ENCODE data around the gene KCNF1.

The KCNF1 gene

DNA sequence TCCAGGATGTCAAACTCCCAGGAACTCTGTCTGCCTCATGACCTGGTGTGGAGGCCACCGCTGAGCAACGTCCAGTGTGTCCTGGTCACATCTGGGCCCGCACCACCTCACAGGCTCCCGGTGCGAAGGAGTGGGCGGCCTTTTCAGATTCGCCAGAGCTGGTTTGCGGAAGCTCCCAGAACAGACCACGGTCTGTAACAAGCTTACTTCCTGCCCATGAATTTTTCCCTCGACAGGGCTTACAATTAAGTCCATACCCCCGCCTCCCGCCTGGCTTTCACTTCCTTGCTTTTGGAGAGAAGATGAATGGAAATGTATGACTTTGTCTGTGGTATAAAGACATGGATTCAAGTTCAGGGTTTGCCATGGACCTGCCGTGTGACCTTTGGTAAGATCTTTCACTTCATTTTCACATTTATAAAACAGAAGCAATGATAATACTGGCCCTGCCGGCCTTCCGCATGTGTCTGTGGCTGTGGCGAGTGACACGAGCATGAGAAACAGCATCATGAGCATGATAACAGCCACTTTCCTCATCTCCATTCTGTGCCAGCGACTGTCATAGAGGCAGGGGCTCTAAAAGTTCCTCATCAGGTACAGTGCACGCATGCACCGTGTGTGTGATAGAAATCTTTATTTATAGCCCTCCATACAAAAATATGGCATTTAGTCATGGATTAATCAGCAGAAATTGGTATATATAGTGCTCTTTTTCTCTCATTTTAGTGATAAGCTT is 31.0 kb upstream of the KCNF1 start:
- no peaks in the 10 kb centered on the region for H3K79me2 ChIP-seq (ENCODE audit: insufficient read depth, low read length)
- H3K4me3 ChIP-seq (ENCODE audit: low read depth in 1 of 2, low read length in 2 of 2): no peak overlapping the region
- no peaks in the 10 kb centered on the region for H3K4me1 ChIP-seq (ENCODE audit: insufficient read depth, low read length)
- H3K27me3 ChIP-seq (ENCODE audit: insufficient read depth, low read length, poor library complexity): peaks cover 18% of the 10 kb centered on the region
- ATAC-seq (ENCODE audit: insufficient read depth, low read depth) (no peak), DNase-seq (no peak)
- no peak overlapping the region for H3K27ac ChIP-seq (ENCODE audit: low read length)
- no peaks in the 10 kb centered on the region for H3K9me3 ChIP-seq (ENCODE audit: insufficient read depth, low read length, severe bottlenecking)
- no peaks in the 10 kb centered on the region for H3K36me3 ChIP-seq (ENCODE audit: insufficient read depth, low read length)
- H4K20me1 ChIP-seq (ENCODE audit: insufficient read depth, low read length): no peaks in the 10 kb centered on the region
- no peak overlapping the region for H2AFZ ChIP-seq (ENCODE audit: low read depth, low read length)
- no peak overlapping the region for H3K4me2 ChIP-seq (ENCODE audit: insufficient read depth, low read length)
- H3K9ac ChIP-seq (ENCODE audit: low read depth, low read length): no peak overlapping the region
- no peak for TF ChIP-seq EZH2 (IDR thresholded peaks at IDR 0.05; ENCODE audit: borderline replicate concordance, low read depth, low read length, severe bottlenecking)

DNA sequence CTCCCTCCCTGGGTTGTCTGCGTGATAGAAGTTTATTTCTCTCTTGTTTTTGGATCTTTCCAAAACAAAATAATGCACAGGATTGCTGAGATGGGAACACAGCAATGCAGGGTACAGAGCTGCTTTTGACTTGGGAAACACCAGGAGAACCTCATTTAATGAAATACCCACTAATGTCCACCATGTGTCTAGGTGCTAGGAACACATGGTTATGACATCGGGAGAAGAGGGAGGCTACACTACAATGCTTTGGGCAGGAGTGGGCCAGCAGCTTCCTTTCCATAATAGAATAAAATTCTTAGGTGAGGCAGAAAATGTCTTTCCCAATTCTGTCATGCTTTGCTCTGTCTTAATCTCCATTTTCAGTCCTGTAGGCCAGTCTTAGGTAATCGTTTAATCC is 29.2 kb upstream of the KCNF1 start:
- Histone ChIP-seq H3K79me2 (ENCODE audit: insufficient read depth, low read length) (no peaks in the 10 kb centered on the region), H3K4me2 (ENCODE audit: insufficient read depth, low read length) (no peak overlapping the region), H3K4me3 (ENCODE audit: low read depth in 1 of 2, low read length in 2 of 2) (no peak overlapping the region), H3K36me3 (ENCODE audit: insufficient read depth, low read length) (no peaks in the 10 kb centered on the region), H3K27me3 (ENCODE audit: insufficient read depth, low read length, poor library complexity) (peaks cover 16% of the 10 kb centered on the region), H3K27ac (ENCODE audit: low read length) (no peak overlapping the region), H3K4me1 (ENCODE audit: insufficient read depth, low read length) (no peaks in the 10 kb centered on the region), H4K20me1 (ENCODE audit: insufficient read depth, low read length) (no peaks in the 10 kb centered on the region), H3K9ac (ENCODE audit: low read depth, low read length) (no peak overlapping the region), H3K9me3 (ENCODE audit: insufficient read depth, low read length, severe bottlenecking) (no peaks in the 10 kb centered on the region), H2AFZ (ENCODE audit: low read depth, low read length) (no peak overlapping the region)
- no peak for ATAC-seq (ENCODE audit: insufficient read depth, low read depth)
- no peak for DNase-seq
- TF ChIP-seq, protein P1, sequence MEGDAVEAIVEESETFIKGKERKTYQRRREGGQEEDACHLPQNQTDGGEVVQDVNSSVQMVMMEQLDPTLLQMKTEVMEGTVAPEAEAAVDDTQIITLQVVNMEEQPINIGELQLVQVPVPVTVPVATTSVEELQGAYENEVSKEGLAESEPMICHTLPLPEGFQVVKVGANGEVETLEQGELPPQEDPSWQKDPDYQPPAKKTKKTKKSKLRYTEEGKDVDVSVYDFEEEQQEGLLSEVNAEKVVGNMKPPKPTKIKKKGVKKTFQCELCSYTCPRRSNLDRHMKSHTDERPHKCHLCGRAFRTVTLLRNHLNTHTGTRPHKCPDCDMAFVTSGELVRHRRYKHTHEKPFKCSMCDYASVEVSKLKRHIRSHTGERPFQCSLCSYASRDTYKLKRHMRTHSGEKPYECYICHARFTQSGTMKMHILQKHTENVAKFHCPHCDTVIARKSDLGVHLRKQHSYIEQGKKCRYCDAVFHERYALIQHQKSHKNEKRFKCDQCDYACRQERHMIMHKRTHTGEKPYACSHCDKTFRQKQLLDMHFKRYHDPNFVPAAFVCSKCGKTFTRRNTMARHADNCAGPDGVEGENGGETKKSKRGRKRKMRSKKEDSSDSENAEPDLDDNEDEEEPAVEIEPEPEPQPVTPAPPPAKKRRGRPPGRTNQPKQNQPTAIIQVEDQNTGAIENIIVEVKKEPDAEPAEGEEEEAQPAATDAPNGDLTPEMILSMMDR (IDR thresholded peaks at IDR 0.05; ENCODE audit: borderline replicate concordance, extremely low read depth, low read length, poor library complexity, severe bottlenecking): no peak
- no peak for TF ChIP-seq EZH2 (IDR thresholded peaks at IDR 0.05; ENCODE audit: borderline replicate concordance, low read depth, low read length, severe bottlenecking)

DNA sequence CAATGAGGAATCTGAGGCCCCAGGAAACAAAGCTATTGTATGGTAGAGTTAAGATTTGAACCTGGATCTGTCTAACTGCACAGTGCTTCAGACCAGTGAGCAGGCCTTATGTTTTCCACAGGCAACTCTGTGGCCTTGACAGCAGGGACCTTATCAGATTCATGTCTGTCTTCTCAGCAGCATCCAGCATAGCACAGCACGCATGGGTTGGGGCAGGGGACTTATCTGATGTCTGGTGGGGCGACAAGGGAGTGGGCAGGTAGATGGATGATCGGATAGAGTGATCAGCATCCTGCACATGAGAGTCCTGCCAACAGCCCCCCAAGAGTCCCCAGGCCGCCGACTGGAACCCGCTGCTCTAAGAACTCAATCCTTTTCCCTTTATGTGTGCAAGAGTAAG is 28.7 kb upstream of the KCNF1 start:
- H3K9me3 ChIP-seq (ENCODE audit: insufficient read depth, low read length, severe bottlenecking): no peaks in the 10 kb centered on the region
- H2AFZ ChIP-seq (ENCODE audit: low read depth, low read length): no peak overlapping the region
- no peaks in the 10 kb centered on the region for H3K4me1 ChIP-seq (ENCODE audit: insufficient read depth, low read length)
- no peak overlapping the region for H3K4me2 ChIP-seq (ENCODE audit: insufficient read depth, low read length)
- no peak overlapping the region for H3K9ac ChIP-seq (ENCODE audit: low read depth, low read length)
- DNase-seq (no peak), ATAC-seq (ENCODE audit: insufficient read depth, low read depth) (no peak)
- no peaks in the 10 kb centered on the region for H3K36me3 ChIP-seq (ENCODE audit: insufficient read depth, low read length)
- peaks cover 13% of the 10 kb centered on the region for H3K27me3 ChIP-seq (ENCODE audit: insufficient read depth, low read length, poor library complexity)
- TF ChIP-seq, protein P1 (IDR thresholded peaks at IDR 0.05; ENCODE audit: borderline replicate concordance, extremely low read depth, low read length, poor library complexity, severe bottlenecking): no peak
- TF ChIP-seq EZH2 (IDR thresholded peaks at IDR 0.05; ENCODE audit: borderline replicate concordance, low read depth, low read length, severe bottlenecking): no peak
- H3K27ac ChIP-seq (ENCODE audit: low read length): no peak overlapping the region
- no peaks in the 10 kb centered on the region for H3K79me2 ChIP-seq (ENCODE audit: insufficient read depth, low read length)
- no peak overlapping the region for H3K4me3 ChIP-seq (ENCODE audit: low read depth in 1 of 2, low read length in 2 of 2)
- H4K20me1 ChIP-seq (ENCODE audit: insufficient read depth, low read length): no peaks in the 10 kb centered on the region

DNA sequence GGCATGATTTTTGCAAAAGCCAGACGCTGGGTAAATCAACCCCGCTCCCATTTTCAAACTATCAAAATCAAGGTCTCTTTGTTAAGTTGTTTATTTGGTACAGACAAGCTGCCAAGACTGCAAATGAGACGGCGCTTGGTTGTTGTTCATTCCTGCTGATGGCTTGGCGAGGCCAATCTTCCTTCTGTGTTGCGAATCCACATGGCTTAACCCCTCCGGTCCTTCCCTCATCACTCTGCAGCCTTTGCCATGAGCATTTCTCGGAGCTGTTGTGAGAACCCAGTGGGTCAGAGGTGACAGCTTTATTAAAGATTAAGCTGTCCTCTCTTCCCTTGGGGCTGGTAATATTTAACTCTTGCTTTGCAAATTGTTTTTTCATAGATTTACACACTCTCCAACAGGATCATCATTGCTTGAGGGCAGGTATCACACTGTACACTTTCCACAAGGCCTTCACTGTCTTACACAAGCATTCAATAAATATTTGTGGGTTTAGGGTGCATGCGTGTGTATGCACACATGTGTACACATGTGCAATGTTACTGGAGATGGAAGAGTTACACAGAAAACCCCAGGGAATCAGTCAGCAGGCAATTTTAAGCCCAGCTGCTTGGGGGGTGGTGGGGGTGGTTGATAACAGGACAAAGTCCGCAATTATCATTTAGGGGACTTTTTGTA is 27.8 kb upstream of the KCNF1 start:
- DNase-seq (no peak), ATAC-seq (ENCODE audit: insufficient read depth, low read depth) (no peak)
- Histone ChIP-seq H3K79me2 (ENCODE audit: insufficient read depth, low read length) (no peaks in the 10 kb centered on the region), H3K9ac (ENCODE audit: low read depth, low read length) (no peak overlapping the region), H3K36me3 (ENCODE audit: insufficient read depth, low read length) (no peaks in the 10 kb centered on the region), H3K27ac (ENCODE audit: low read length) (no peak overlapping the region), H3K4me3 (ENCODE audit: low read depth in 1 of 2, low read length in 2 of 2) (no peak overlapping the region), H3K4me2 (ENCODE audit: insufficient read depth, low read length) (no peak overlapping the region), H4K20me1 (ENCODE audit: insufficient read depth, low read length) (no peaks in the 10 kb centered on the region), H3K9me3 (ENCODE audit: insufficient read depth, low read length, severe bottlenecking) (no peaks in the 10 kb centered on the region), H2AFZ (ENCODE audit: low read depth, low read length) (no peak overlapping the region), H3K27me3 (ENCODE audit: insufficient read depth, low read length, poor library complexity) (peaks cover 13% of the 10 kb centered on the region), H3K4me1 (ENCODE audit: insufficient read depth, low read length) (no peaks in the 10 kb centered on the region)
- TF ChIP-seq, protein P1 (IDR thresholded peaks at IDR 0.05; ENCODE audit: borderline replicate concordance, extremely low read depth, low read length, poor library complexity, severe bottlenecking): no peak
- no peak for TF ChIP-seq EZH2 (IDR thresholded peaks at IDR 0.05; ENCODE audit: borderline replicate concordance, low read depth, low read length, severe bottlenecking)

Measured in DND-41 (cell line).